Smooth muscle cell of the coronary artery (primary cell): ENCODE measurements around the gene ADPRHL1. TPM values are rescaled to one million over a fixed set of nuclear protein-coding genes. Genes with fewer than 3 reads are reported as not detected.

Source experiments
- total RNA-seq: library from RNA; depleted of rRNA; stranded (reverse); fragments of >200 nt; gene quantifications from 2 replicates; pipeline ENCODE4 v1.2.3, GENCODE V29; 2014; ENCODE audit warnings: low replicate concordance

Gene ADPRHL1
- 0.45 and 1.6 TPM in 2 replicates for total RNA-seq

DNA sequence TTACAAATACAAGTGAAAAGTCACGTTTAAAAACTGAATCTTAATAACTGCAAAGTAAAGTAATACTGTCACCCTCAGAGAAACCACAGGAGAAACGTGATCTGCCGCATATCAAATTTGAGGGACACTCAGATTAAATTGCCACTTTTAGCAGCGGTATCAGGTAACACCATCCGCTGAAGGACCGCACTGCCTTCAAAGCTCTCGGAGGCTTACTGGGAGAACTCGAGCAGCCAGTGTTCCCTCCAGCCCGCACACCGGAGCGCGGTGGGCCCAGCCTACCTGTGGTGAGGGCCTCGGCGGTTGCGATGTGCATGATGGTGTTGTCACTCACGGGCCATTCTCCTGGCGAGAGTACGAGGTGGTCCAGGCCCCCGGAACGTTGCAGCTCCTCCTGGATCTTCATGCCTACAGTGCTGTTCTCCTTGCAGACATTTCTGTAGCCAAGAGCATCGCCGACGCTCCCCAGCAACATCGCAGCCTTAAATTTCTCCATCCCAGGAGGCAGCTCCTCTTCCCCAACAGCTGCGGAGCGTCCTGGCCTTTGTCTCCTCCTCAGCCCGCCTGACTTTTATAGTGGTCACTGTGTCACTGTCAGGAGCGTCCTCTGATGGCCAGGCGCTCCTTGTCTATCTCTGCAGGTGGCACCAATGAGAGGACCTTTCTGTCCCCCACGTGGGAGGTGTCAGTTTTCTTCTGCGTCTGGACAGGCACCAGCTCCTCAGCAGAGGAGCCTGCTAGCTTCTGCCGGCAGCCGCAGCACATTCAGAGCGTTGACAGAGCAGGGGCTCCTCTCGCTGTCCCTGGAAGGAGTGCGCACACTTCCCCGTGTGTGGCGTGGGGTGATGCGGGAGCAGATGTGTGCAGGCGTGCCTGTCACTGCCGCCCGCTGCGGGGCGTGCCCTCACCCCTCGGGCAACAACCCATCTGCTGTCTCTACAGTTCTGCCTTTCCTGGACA, at the start of gene ADPRHL1:
ADPRHL1 (minus strand) TSS at position 547 of the 960 bp plus-strand sequence; CDS start at position 496, 51 bp downstream.

DNA sequence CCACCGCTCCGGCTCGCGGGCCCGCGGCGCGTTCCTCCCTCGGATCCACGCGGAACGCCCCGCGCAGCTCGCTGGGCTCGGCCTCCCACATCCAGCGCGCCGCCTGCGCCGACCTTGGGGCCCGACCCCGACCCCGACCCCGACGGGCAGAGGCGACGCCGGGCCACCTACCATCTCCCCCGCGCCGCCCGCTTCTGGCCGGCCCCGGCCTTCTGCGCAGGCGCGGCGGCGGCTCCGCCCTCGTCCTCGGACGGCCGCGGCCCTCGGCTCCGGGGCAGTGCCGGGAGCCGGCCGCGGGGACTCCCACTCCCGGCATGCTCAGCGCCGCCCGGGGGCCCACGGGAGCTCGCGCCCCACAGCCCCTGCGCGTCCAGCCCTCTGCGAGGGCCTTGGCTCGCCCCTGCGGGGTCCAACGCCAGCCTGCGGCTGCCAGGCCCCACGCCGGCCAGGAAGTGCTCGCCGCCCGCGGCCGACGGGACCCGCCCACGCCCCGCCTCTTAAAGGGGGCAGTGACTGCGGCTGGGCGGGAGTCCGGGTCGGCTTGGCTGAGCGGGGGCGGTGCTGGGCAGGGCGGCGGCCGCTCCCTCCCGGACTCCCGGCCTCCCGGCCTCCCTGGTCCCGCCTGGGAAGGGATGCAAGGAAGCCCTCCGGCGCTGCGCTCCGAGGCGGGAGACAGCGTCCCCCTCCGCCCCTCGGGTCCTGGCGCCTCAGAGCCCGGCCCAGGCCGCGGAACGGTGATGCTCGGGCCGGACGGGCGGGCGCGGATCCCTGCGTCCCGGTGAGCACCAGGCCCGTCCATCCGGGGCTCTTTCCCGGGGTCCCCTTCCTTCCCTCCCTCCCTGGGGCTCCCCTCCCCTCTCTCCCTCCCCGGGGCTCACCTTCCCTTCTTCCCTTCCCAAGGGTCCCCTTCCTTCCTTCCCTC, 37.5 kb upstream of the ADPRHL1 start, which contains the start of gene DCUN1D2:
DCUN1D2 (minus strand) TSS at position 216 of the 922 bp plus-strand sequence; CDS start at position 174, 42 bp downstream.

Other genes starting within 250 kb of the ADPRHL1 start
- gene PCID2, start 244.8 kb downstream of the ADPRHL1 start, total RNA-seq, result 40.7 and 63.1 TPM in 2 replicates
- 76.6 and 77.1 TPM in 2 replicates for gene CUL4A, start 243.9 kb downstream of the ADPRHL1 start, total RNA-seq
- 167 and 324 TPM in 2 replicates for gene LAMP1, start 156.2 kb downstream of the ADPRHL1 start, total RNA-seq
- 0.70 and 0.90 TPM in 2 replicates for gene GRTP1, start 89.4 kb downstream of the ADPRHL1 start, total RNA-seq
- 7.4 and 9.2 TPM in 2 replicates for gene DCUN1D2, start 37.2 kb upstream of the ADPRHL1 start, total RNA-seq
- gene TFDP1, start 131.3 kb upstream of the ADPRHL1 start, total RNA-seq, result 24.8 and 25.6 TPM in 2 replicates
- not detected in 2 replicates for gene ATP4B, start 204.7 kb upstream of the ADPRHL1 start, total RNA-seq
- not detected in 2 replicates for gene GRK1, start 213.7 kb upstream of the ADPRHL1 start, total RNA-seq